Lung microvascular endothelial cell (primary cell): ENCODE data around the gene PXDN. TPM values are rescaled to one million over a fixed set of nuclear protein-coding genes. Genes with fewer than 3 reads are reported as not detected.
"Not testable (repeated sequence)": the region's sequence is repeated elsewhere in the genome, so short reads cannot be mapped to it uniquely, and the experiment has no call there.

ENCODE experiments used
- DNase-seq, 2 donors: peaks; one replicate each; pipeline versions ENCODE4 v3.0.0 to v3.0.0-alpha.2; 2010; ENCODE audit warnings: low read depth in 2 of 2
- total RNA-seq: library from RNA; depleted of rRNA; stranded (reverse); fragments of >200 nt; gene quantifications from 2 replicates; pipeline ENCODE4 v1.2.1, GENCODE V29; 2014

Gene PXDN
- total RNA-seq, 1 donor from 2014 or later, result 140 TPM

DNA sequence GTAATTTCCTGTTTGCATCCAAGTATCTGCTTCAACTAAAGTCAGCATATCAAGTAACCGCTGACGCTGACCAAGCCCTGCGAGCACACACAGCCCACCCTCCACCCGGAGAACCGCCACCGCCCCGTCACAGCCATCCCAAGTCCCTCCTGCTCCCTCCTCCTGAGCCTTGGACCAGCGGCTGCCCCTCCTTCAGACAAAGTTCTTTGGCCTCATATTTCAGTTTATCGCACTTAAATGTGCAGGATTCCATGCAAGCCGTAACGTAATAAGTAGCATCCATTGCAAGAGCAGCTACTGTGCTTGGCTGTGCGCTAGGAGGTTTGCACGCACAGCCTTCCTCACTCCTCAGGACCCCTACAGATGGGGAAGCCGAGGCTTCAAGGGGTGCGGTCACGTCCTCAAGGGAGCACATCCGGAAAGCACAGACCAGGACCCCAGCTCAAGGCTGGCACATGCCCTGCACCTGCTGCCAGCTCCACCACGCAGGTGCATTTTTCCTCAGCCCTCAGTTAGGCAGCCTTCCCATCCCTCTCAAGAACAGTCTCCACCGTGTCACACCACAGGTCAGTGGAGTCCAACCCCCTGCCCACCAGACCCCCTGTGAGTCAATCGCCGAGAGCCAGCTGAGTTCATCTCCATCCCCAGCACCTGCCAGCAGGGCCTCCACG, 17.1 kb downstream of the PXDN start:
- peak in 1 of 2 donors; percentile 74 for DNase-seq

GRCh38 chr2:1726558-1726957, 17.8 kb downstream of the PXDN start:
- no peak for DNase-seq

DNA sequence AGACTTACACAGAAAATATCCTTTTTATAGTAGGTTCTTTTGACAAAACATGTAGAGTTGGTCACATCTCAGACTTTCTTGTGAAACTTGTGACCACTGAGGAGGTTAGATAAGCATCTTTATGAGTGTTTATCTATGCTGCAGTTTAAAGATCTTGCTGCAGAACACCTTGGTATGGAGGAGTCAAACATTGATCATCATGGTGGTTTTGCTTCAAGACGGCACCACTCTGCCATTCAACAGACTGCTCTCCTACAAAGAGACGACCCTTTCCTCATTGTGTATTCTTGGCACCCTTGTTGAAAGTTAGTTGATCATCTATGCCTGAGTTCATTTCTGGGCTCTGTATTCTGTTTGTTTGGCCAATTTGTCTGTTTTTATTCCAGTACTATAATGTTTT, 20.0 kb downstream of the PXDN start:
- DNase-seq, result not testable (repeated sequence)

DNA sequence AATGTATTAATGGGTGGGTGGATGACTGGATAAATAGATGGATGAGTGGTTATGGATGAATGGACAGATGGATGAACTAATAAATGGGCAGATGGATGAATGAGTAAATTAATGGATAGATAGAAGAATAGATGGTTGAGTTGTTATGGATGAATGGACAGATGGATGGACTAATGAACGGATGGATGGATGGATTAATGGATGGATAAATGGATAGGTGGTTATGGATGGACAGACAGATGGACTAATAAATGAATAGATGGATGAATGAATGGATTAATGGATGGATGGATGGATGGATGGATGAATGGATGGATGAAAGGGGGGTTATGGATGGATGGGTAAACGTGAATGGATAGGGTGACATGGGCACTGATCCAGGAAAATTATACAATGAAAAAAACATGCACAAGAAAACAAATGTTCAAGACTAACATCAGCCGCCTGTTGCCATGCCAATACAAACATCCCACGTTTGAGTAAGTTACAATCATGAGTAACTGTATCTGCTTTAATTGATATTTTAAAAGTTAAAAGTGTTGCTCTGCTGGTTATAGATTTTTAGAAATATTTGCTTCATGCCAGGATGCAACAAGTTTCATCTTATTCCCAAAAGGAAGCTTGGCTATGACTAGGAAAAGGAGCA, 20.8 kb downstream of the PXDN start:
- peak; percentile 49 to 84 for DNase-seq

- no peak for DNase-seq
These were observed 21.6 kb downstream of the PXDN start for GRCh38 chr2:1722692-1723091.

DNA sequence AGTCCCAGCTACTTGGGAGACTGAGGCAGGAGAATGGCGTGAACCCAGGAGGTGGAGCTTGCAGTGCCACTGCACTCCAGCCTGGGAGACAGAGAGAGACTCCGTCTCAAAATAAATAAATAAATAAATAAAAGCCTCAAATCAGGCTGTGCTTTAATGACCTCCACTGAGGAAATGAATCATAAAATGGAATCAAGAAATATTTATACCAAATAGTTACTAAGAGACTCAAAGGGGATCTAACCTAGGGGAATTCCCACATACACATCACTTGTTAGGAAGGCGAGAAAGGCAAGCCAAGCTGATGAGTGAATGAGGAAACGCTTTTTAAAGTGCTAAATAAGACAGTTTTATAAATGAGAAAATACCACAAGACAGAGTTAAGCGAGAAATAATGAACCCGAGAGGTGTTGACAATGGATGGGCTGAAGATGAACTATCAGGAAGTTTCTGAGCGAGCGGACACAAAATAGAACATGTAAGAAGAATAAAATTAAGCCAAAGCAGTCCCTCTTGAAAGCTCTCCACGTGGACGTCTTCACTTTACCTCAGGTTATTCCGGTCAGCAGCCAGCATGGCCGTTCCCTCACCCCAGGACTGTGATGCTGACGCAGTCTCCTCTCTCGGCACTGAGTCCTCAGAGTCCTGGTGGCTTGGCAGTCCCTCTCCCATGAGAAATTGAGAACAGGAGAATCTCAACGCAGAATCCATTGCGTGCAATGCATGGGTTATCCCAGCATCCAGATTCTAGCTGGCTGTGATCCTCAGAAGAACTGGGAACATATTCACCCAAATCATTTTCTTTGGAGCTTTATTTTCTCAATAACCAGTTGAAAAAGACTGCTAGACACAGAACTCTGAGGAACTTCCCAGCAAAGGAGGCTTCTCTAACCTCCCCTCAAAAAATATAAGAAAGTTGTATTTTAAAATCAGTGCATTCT, 22.3 kb downstream of the PXDN start:
- peak; percentile 93 to 96 for DNase-seq

DNA sequence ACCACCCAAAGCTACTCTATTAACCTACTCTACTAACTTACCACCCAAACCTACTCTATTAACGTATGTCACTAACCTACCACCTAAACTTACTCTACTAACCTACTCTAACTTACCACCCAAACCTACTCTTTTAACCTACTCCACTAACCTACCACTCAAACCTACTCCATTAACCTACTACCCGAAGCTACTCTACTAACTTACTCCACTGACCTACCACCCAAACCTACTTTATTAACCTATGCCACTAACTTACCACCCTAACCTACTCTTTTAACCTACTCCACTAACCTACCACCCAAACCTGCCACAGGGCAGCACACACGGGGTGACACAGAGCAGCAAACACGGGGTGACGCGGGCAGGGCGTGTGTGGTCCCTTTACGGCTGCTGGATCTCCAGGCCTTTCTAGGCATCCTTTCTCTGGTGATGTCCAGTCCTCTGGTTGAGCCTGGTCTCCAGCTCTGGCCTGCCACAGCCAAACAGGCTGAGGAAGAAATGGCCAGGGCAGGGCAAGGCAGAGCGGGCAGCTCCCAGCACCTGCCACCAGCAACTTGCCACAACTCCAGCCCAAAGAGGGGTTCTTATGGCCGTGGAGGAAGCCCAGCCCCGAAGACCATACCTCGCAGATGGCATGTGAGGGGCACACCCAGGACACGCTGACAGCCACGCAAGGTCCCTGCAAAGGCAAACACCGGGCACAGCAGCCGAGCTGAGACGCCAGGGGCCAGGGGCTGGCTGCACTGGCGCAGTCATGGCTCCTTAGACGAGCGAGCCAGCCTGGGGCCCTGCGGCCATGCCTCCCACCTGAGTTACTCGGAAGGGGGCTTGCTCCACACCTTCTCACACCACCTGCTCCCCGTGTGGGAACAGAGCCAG, 25.7 kb downstream of the PXDN start:
- DNase-seq, result peak in 1 of 2 donors; percentile 48

DNA sequence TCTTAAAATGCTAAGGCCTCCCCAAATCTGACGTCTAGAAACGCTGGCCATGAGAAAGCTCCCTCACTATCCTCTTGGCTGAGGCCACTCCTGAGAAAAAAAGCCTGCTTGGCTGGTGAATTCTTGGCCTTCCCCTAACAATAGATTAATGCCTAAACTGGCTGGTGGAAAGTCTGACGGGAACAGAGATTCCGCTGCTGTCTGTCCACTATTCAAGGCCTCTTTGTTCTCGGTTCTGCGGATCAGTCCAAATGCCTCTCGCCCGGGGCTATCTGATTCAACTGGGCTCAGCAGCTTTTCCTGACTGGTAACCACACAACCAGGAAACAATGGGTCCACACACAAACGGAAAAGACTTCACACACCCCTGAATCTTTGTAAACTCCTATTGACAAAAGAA, 27.2 kb downstream of the PXDN start:
- peak; percentile 84 to 97 for DNase-seq

DNA sequence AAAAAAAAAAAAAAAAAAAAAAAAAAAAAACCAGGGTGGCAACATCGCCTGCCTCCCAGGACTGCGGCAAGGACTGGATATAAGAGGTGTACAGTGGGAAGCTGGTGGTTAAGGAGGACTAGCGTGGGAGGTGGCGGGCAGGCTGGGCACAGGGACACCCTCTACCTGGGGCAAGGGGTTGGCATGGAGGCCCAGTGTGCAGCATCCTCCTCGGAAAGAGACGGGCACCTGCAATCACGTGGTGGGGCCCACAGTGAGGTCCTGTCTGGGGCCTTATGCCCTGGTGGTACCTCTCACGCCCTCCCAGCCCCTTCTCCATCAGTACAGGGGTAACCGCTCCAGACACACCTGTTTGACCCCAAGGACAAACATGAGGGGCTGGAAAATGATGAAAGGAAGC, 27.9 kb downstream of the PXDN start:
- no peak for DNase-seq

DNA sequence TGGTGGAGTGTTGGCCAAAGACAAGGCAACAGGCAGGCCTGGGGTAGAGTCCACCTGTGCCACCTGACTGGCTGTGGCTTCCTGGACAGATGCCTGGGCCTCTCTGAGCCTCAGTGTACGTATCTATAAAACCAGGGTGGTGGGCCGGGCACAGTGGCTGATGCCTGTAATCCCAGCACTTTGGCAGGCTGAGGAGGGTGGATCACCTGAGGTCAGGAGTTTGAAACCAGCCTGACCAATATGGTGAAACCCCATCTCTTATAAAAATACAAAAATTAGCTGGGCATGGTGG, 28.4 kb downstream of the PXDN start:
- DNase-seq, result not testable (repeated sequence)

DNA sequence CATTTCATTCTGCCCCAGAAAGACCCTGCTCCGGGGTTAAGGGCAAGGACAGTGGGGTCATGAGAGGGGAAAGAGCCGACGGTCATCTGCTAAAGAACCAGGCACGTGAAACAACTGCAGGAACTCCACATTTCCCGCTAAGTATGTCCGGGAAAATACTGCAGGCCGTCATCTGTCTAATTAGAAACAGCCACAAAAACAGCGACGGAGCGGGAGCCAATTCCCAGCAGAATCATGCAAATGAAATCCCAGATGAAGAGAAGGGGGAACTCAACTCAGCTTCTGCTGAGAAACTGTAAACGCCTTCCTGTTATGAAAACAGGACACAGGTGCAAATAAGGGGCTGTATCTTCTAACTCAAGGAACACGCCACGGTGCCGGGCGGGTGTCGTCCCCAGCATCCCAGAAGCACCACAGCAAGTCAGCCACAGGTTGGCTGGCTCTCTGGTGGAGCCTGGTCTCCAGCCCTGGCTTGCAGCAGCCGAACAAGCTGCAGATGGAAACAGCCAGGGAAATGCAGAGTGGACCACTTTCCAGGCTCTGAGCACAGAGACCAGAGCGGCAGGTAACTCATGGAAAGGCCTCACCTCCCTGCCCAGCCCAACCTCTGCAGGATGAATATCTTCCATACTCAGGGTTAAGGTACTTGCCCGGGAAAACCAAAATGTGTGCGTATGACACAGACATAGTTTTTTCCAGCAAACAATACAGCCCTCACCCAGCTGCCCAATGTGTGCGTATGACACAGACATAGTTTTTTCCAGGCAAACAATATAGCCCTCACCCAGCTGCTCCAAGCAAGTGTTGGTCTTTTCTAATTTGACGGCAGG, 28.9 kb downstream of the PXDN start:
- peak; percentile 65 to 66 for DNase-seq

GRCh38 chr2:1714291-1715064, 29.8 kb downstream of the PXDN start:
- no peak for DNase-seq

DNA sequence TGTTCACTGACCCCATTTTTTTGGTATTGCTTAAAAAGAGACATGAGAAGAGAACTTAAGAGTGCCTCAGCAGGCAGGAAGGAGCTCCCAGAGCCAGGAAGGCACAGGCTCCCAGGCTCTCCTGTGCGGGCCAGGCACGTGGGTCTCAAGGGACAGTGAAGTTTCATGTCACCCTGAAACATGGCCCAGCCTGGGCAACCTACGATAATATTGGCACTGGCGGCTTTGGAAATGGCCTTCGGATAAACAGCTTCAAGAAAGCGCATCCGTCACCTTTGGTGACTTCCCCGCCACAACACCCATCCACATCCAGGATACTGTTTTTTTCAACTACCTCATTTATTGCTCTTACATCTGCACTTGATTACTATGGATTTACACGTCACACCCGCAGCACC, 30.5 kb downstream of the PXDN start:
- no peak for DNase-seq

GRCh38 chr2:1713142-1713838, 31.0 kb downstream of the PXDN start:
- no peak for DNase-seq

DNA sequence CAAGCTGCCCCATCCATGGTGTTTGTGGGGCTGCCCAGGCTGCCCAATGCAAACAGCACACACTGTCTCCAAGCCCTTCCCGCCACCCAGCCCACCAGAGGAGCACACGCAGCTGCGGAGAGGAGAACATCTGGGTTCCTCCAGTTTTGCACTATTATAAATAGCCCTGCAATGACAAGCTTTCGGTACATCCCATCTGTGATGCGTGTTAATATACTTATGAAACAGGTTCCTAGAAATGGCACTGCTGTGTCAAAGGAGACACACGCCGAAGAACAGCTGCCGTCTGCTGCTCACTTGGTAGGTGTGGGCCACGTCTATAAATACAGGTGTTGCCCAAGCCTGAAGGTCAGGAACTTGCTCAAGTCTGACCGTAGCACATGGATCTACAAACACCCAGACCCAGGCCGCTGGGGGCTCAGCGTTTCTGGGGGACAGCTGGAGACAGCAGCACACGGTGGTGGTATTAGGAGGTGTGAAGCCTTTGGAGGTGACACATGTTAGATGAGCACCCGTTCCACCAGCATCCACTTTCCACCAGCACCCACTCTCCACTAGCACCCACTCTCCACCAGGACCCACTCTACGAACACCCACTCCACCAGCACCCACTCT, 34.3 kb downstream of the PXDN start:
- no peak for DNase-seq

DNA sequence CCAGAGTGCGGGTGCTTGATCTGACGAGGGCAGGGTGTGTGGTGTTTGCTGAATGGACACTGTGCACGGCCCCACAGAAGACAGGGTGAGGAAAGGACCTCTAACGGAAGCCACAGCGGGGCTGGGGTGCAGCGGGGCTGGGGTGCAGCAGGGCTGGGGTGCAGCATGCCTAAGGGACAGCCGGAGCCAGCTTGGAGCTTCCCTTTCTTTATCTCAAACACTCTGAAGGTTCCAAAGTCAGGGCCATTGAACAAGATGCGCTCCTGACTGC, 35.0 kb downstream of the PXDN start:
- no peak for DNase-seq

- DNase-seq, result peak; percentile 12 to 49
These were observed 35.6 kb downstream of the PXDN start for GRCh38 chr2:1708476-1709334.
